Activated CD4-positive, alpha-beta T cell treated with anti-CD3 and anti-CD28 coated beads, Interleukin-2, amount 50 U/mL, for 16 hours (primary cell): ENCODE results near the gene URM1.

Source experiments
- DNase-seq: peaks from one replicate; pipeline ENCODE4 v3.0.0-alpha.2; 2020

Gene URM1

GRCh38 chr9:128388150-128388549 lies 17.0 kb downstream of the URM1 start:
- DNase-seq, result no peak

DNA sequence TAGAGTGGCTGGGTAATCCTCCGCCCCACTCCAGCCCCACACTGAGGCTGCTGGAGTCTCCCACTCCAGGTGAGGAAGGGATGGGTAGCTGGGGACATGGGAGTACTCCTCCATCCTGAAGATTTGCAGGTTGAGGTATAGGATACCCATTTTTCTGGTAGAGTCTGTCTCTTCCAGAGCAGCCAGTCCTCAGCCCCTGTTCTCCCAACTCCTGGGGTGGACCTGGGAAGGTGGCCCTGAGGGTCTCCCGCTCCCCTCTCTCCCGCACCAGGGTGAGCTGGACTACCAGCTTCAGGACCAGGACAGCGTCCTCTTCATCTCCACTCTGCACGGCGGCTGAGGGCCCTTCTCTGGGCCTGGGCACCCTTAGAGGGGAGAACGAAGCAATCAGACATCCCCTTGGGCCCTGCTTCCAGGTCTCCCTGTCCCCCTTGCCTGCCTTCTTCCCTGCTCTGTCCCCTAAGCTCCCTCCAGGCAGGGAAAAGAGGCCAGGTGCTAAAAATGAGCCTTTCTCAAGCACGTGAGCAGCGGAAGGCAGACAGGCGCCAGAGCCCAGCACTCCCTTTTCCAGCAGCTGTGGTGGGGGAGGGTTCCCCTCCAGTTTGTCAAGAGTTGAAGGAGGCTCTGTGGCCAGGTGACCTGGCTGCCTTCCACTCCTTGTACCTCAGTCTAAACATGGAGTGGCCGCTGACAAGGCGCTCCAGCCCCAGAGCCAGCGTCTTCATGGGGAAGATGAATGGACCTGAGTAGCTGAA lies 18.4 kb downstream of the URM1 start:
- no peak for DNase-seq

DNA sequence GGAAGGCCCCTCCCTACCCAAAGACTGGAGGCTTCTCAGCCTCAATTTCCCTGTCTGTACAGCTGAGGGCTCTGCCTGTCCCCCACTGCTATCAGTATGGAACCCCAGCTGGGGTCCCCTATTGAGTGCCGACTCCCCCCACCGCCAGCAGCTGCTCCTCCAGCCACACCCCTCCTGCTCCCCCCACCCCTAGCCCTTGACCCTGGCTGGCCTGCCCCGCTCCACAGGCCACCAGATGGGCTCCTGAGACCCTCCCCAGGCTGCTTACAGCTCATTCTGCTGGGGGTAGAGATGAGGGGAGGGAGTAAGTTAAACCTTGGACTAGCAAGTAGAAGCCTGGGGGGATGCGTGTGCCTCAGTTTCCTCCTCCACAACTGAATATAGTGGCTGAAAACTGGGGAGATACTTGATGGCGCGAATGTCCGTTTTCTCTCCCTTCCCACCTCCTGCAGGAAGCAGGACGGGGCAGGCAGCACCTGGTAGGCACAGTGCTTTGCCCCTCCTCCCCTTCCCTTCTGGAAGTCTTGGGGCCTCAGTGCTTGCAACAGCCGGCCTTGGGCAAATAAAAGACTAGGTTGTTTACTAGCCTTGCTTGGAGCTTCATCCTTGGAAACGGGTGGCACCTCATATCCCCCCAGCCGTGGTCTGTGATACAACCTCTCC lies 19.1 kb downstream of the URM1 start:
- no peak for DNase-seq

DNA sequence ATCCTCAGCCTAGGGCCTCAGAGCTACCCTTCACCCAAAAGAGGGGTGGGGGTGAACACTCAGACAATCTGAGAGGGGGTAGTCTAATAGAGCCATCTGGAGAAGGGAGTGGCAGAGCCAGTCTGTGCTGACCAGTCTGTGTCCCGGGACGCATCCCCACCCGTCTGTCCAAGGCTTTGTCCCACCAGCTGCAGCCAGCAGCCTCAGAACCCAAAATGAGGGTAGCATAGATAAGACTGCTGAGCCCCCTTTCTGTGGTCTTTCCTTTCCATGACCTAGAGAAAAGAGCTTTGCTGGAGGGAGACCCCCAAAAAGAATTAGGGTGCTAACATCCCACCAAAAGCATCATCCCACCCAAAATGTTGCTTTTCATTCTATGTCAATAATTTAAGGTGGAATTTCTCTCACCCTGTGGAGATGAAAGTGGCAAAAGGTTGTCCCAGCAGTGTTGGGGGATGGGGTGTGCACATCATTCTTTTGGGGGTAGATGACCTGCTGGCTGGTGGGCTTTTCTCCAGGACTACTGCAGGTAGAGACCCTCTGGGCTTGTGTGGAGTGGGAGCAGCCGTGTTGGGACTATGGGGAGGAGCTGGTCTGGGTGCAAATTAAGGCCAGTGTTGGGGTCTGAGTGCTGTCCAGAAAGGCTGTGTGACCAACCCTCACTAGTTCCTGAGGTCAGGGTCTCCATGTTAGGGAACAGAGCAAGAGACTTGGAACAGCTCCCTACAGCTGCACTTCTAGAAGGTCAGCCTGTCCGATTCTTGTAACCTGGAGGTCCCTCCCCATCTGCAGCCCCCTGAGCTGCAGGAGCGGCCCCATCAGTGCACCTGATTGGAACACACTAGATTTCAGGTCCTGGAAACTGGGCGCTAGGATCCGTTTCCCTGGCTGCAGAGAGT lies 19.9 kb downstream of the URM1 start:
- no peak for DNase-seq

DNA sequence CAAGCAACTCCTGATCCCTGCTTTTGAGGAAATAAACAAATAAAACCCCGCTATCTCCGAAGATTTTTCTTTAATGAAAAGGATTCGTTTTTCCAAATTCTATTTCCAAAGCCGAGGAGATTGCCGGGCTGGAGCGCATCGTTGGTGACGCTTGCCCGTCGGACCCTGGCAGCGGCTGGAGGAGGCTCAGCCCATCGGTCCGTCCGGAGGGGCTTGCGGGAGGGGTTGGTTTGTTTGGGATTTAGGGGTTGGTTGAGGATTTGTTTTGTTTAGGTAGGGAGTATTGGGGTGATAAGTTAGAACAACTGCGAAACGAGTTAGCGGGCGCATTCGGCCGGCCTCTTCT lies 20.8 kb downstream of the URM1 start:
- no peak for DNase-seq

- no peak for DNase-seq
Observed at GRCh38 chr9:128392302-128393144, 21.3 kb downstream of the URM1 start.

DNA sequence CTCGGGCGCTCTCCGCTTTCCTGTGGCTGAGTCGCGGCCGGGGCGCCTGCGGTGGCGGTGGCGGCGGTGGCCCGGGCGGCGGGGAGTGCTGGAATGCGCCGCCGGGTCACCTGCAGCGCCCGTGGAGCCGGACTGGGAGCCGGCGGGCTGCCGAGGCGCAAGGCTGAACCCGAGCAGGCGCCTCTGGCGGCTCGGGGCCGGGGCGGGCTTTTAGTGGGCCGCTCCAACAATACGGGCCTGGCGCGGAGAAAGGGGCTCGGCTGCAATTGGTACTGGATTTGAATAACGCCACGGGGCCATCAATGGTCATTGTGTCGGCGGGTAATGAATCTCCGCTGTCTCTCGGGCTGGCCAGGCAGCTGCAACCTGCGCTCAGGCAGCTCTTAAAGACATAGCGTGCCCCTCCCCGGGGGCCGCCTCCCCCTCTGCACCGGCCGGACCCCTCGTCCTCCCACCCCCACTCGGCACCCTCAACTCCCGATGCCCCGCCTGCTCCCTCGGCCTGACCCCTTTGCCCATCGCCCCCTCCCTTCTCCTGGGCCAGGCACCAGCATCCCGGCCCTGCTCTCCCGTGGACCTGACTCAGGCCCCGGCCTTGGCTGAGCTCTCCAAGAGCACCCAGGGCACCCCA lies 22.1 kb downstream of the URM1 start:
- no peak for DNase-seq

DNA sequence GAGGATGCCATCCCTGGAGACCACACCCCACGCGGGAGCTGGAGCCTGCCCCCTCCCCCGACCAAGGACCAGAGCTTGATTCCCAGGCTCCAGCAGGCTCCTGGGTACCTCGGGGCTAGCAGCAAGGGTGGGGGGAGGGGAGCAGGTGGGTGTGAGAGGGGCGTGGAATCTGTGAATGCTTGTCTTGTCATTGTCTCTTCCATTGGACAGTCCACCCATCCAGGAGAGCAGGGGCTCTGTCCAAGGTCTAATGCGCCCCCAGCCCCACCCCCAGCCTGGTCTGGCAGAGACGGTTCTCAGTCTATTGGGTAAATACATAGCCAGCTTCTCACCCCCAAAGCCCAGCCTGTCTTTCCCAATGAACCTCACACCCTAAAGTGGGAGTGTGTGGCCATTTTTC lies 22.8 kb downstream of the URM1 start:
- DNase-seq, result no peak

DNA sequence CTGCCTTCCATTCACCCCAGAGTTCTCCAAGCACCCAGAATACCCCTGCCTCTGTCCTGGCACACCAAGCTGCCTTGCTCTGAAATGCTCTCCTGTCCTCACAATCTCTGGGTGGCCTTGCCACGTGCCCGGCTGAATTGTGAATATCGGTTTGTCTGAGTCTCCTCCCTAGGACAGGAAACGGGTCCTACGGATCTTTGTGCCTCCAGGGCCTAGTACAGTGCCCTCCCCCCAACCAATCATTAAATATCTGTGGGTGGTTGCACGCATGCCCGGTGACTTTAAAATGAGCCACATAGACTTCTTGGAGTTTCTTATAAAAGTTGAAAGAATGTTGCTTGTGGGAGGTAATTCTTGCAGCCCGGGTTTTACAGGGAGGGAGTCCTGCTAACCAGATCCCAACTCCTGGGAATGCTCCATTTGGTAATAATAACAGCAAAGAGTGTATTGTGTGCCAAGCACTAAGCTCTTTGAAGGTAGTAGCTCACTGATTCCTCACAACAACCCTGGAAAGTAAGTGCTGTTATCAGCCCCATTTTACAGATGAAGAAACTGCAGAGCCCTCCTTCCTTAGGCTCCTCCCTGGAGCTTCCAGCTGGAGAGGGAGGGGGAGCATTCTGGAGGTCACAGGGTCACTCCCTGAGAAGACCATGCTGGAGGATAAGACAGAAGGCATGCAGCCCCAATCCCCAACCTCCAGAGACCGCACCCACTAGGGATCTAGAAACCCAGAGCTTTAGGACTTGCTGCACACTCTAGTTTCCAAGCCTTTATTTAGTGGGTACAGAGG lies 23.4 kb downstream of the URM1 start:
- DNase-seq, result no peak

DNA sequence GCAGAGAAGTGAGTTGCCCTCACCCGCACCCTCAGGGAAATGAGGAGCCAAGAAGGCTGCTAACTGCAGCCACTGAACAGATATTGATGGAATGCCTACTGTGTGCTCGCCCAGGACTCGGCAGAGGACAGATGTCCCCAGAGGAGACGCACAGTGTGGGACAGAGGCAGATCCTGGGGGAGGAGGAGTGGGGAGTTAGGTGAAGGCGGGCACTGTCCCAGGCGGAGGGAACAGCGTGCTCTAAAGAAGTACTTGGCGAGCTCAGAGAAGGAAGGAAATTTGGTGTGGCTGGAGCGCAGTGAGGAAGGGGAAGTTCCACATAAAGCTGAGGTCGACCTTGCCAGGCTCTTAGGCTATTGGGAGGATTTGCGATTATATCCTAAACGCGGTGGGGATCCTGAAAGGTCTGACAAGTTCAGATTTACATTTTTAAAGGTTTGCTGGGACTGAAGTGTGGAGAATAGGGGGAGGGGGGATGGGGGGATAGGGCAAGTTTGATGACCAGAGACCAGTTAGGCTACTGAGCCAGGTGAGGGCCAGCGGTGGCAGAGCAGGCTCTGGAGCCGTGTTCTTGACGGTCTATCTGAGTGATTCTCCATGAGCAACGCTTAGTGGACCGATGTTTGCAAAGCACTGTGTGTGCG lies 25.9 kb downstream of the URM1 start:
- DNase-seq, result no peak

GRCh38 chr9:128397831-128398230 lies 26.7 kb downstream of the URM1 start:
- no peak for DNase-seq

DNA sequence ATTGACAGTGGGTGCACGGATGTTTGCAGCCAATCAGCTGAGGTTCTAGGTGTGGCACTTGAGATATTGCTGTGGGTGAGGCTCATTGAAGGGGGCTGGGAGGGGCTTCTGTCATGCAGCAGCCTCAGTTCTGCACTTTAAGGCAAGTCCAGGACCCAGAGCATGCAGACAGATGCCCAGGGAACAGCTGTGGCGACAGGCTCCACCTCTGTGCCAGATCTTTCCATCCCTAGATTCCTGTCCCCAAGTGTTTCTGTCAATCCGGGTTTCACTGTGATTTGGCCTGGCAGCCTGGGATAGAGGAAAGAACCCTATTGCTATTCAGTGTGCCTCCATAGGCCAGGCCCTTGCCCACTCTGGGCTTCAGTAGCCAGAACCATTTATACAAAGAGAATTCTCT lies 28.7 kb downstream of the URM1 start:
- no peak for DNase-seq

DNA sequence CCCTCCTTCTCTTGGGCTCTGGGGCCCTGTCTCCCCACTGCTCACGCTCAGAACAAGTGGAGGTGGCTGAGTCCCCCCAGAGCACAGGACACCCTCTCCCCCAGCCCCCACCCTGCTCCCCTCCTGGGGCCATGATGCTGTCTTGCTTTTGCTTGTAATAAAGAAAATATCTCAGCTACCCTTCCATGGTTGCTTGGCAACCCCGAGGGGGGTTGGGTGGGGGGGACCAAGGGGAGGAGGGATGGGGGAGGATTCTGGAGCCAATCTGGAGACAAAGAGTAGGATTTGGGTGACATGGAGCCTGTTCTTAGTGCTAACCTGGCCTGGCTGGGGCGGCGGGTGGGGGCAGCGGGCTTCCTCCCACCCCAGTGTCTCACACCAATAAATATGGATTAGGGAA lies 33.4 kb downstream of the URM1 start:
- no peak for DNase-seq

DNA sequence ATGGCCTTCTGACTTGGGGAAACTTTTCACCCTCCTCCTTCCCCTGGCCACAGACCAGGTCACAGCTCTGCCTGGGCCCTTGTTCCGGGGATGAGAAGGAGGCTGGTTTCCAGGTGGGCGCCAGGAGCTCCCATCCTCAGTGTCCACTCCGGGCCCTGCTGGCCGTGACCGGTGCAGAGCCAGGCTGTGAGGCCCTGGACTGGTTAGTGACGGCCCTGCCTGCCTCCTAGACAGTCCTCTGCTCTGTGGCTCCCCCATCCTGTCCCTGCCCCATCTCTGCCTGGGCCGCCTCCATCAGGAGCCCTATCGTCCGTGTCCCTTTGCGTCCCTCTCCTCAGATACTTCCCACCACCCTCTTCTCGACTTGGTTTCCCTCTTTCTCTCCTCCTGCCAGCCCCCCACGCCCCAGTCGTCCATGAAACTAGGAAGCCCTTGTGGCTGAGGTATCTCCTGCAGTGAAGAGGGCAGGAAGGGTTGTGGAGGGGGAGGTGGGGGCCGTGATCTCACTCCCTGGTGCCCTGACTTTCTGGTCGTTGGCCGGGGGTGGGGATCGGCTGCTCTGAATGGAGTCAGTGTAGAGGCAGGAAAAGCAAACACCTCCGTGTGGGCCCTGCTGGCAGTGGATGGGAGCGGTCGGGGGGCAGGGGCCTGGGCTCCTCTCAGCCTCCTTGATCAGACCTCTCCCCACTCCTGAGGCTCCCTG lies 34.1 kb downstream of the URM1 start:
- no peak for DNase-seq

GRCh38 chr9:128405780-128406171 lies 34.6 kb downstream of the URM1 start:
- DNase-seq, result no peak

GRCh38 chr9:128406848-128407391 lies 35.7 kb downstream of the URM1 start:
- no peak for DNase-seq

GRCh38 chr9:128408963-128409431 lies 37.8 kb downstream of the URM1 start:
- no peak for DNase-seq

DNA sequence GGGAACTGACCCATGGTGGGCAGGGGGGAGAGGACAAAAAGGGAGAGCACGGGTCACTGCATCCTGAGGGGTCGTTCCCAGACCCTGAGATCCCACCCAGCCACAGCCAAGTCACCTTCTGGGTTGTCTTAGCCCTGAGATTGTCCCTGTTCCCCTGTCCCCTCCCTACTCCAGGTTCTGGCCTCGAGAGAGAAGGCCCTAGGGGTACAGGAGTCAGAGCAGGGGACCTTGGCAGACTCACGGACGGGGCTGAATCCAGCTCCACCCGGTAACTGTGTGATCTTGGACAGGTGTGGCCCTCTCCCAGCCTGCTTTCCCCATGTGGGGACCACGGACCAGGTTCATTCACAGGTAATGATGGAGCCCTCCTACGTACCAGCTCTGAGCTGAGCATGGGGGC lies 38.3 kb downstream of the URM1 start:
- no peak for DNase-seq

DNA sequence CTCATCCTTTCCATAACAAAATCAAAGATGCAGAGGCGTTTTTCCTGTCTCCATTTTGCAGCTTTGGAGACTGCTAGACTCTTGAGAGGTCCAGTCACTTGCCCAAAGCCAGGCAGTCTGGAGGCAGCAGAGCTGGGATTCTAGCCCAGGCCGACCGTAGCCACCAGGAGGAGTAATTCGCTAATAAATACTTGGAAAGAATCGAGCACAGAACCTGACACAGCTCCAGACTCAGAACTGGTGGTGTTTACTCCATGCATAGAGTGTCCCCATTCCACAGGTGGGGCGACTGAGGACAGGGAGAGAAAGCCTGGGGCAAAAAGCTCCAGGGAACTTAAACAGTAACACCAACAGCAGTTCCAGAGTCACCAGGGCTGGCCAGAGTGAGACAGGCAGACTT lies 38.8 kb downstream of the URM1 start:
- DNase-seq, result no peak
